Measurements from ENCODE around the gene SLC15A2. TPM values are rescaled to one million over a fixed set of nuclear protein-coding genes. Genes with fewer than 3 reads are reported as not detected.

The SLC15A2 gene
- total RNA-seq, 1 experiment from 2014 or later = 2.4 TPM

GRCh38 chr3:121976727-121977126 is 82.5 kb downstream of the SLC15A2 start:
- no peak for DNase-seq
- Histone ChIP-seq H3K56ac (ENCODE audit: insufficient read length, low read depth, low read length) (no peak overlapping the region), H2BK20ac (ENCODE audit: low read depth, low read length, poor library complexity, severe bottlenecking) (no peak overlapping the region), H3K79me2 (ENCODE audit: insufficient read depth, low read length) (no peaks in the 10 kb centered on the region), H3K4ac (ENCODE audit: low read depth, low read length) (no peak overlapping the region), H4K20me1 (ENCODE audit: control insufficient read depth, insufficient read depth, insufficient read length) (no peaks in the 10 kb centered on the region), H4K8ac (replicated peaks; ENCODE audit: insufficient read length, low read depth, low read length) (no peak overlapping the region), H4K5ac (ENCODE audit: insufficient read length, low read depth, low read length) (no peak overlapping the region), H3K23me2 (ENCODE audit: insufficient read length, low read depth, low read length, poor library complexity, severe bottlenecking) (no peaks in the 10 kb centered on the region), H3K18ac (ENCODE audit: insufficient read length, low read depth, low read length) (no peak overlapping the region), H3T11ph (ENCODE audit: low read length) (no peak overlapping the region), H3K79me1 (ENCODE audit: insufficient read depth, low read depth, low read length, poor library complexity, severe bottlenecking) (no peaks in the 10 kb centered on the region), H3K9ac (ENCODE audit: extremely low read depth, insufficient read length, low read length) (no peak overlapping the region), H3K9me3 (ENCODE audit: control insufficient read depth, low read depth, low read length) (peaks cover 13% of the 10 kb centered on the region), H2BK12ac (ENCODE audit: insufficient read length, low read depth, low read length) (no peak overlapping the region), H3K27ac (ENCODE audit: insufficient read length, low read depth, low read length) (no peak overlapping the region), H3K27me3 (ENCODE audit: insufficient read depth, low read length) (no peaks in the 10 kb centered on the region), H2BK15ac (ENCODE audit: low read depth, low read length) (no peak overlapping the region), H4K91ac (ENCODE audit: insufficient read length, low read depth, low read length) (no peak overlapping the region), H3K4me2 (ENCODE audit: insufficient read depth, insufficient read length, low read length) (no peak overlapping the region), H3K23ac (ENCODE audit: insufficient read length, low read depth, low read length) (no peak overlapping the region), H3K14ac (ENCODE audit: insufficient read depth, low read length) (no peak overlapping the region), H3K4me1 (ENCODE audit: insufficient read depth, low read length) (no peaks in the 10 kb centered on the region), H2AK5ac (ENCODE audit: insufficient read length, low read length) (no peak overlapping the region), H2BK120ac (ENCODE audit: low read depth, low read length, poor library complexity, severe bottlenecking) (no peak overlapping the region), H2BK5ac (ENCODE audit: insufficient read length, low read length) (no peak overlapping the region), H2AFZ (ENCODE audit: low read length) (no peak overlapping the region)
- no peak for TF ChIP-seq CTCF (conservative IDR thresholded peaks at IDR 0.05)
- Mint-ChIP-seq H3K4me3 (no peak overlapping the region), H3K36me3 (ENCODE audit: insufficient read depth in 1 of 3, low read depth in 3 of 3) (peaks cover 8 to 23% (median 10%) of the 10 kb centered on the region in 3 experiments), H3K27ac (no peak overlapping the region), H3K9me3 (peaks cover 12 to 22% of the 10 kb centered on the region in 2 experiments; a peak in 4 of 5 replicates), H3K4me1 (peaks cover 6 to 7% of the 10 kb centered on the region in 2 experiments; a peak in 2 of 4 replicates), H3K27me3 (ENCODE audit: low read depth) (no peaks in the 10 kb centered on the region)
- WGBS (ENCODE audit: extremely low coverage, insufficient read length, low lambda C conversion rate) = no CpG with 5 or more reads among the region's 1 CpG

Data from H9 (cell line).